ENCODE data around the gene DCAF12L2.

DNA sequence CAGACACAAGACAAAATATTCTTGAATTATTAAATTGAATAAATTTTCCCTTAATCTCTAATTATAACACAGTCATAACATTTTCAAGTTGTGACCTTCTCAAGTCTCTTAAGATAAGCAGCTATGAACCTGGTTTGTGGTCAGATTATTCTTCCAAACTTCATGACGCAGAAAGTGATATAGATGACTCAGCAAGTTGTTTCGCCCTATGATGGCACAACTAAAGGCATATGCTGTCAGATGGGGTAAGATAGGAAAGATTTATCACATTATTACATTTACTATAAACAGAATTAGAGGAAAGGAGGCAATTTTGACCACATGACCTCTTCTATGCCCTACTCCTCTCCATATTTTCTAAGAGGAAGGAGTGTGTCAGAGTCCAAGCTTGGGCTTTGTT lies 4.6 kb upstream of the DCAF12L2 start:
- TF ChIP-seq RAD21 (IDR thresholded peaks at IDR 0.05; ENCODE audit: low read depth), result no peak
- no peak for TF ChIP-seq CEBPB (IDR thresholded peaks at IDR 0.05)
- no peak for TF ChIP-seq CREB1 (IDR thresholded peaks at IDR 0.05; ENCODE audit: low read depth)
- TF ChIP-seq YY1 (IDR thresholded peaks at IDR 0.05; ENCODE audit: low read depth), result no peak
- TF ChIP-seq, protein P1, sequence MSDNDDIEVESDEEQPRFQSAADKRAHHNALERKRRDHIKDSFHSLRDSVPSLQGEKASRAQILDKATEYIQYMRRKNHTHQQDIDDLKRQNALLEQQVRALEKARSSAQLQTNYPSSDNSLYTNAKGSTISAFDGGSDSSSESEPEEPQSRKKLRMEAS (IDR thresholded peaks at IDR 0.05), result no peak
- TF ChIP-seq TEAD4 (IDR thresholded peaks at IDR 0.05), result no peak
